ENCODE data around the gene SF3B5.

Gene SF3B5

GRCh38 chr6:144123421-144123820 is 28.0 kb upstream of the SF3B5 start:
- no peak overlapping the region for H3K27ac ChIP-seq
- no peak for TF ChIP-seq CTCF (conservative IDR thresholded peaks at IDR 0.05)
- no peak for TF ChIP-seq ZFX (IDR thresholded peaks at IDR 0.05)

- no peak overlapping the region for H3K27ac ChIP-seq
- TF ChIP-seq CTCF (conservative IDR thresholded peaks at IDR 0.05) = no peak
Measured at GRCh38 chr6:144122861-144123260, 27.5 kb upstream of the SF3B5 start.

GRCh38 chr6:144119376-144119775 is 24.0 kb upstream of the SF3B5 start:
- no peak for TF ChIP-seq ZFX (IDR thresholded peaks at IDR 0.05)
- no peak for TF ChIP-seq CTCF (conservative IDR thresholded peaks at IDR 0.05)
- no peak overlapping the region for H3K27ac ChIP-seq

GRCh38 chr6:144115219-144115618 is 19.8 kb upstream of the SF3B5 start:
- no peak for TF ChIP-seq ZFX (IDR thresholded peaks at IDR 0.05)
- TF ChIP-seq CTCF (conservative IDR thresholded peaks at IDR 0.05) = no peak
- H3K27ac ChIP-seq = no peak overlapping the region

GRCh38 chr6:144113366-144113765 is 18.0 kb upstream of the SF3B5 start:
- TF ChIP-seq CTCF (conservative IDR thresholded peaks at IDR 0.05) (no peak), ZFX (IDR thresholded peaks at IDR 0.05) (no peak)
- no peak overlapping the region for H3K27ac ChIP-seq

GRCh38 chr6:144110210-144110609 is 14.8 kb upstream of the SF3B5 start:
- TF ChIP-seq ZFX (IDR thresholded peaks at IDR 0.05) (no peak), CTCF (conservative IDR thresholded peaks at IDR 0.05) (no peak)
- H3K27ac ChIP-seq = no peak overlapping the region

- H3K27ac ChIP-seq = no peak overlapping the region
- no peak for TF ChIP-seq ZFX (IDR thresholded peaks at IDR 0.05)
- TF ChIP-seq CTCF (conservative IDR thresholded peaks at IDR 0.05) = no peak
Measured at GRCh38 chr6:144106206-144106605, 10.8 kb upstream of the SF3B5 start.
